Uterine smooth muscle cell (primary cell): ENCODE data around the gene TAF11L4. TPM values are rescaled to one million over a fixed set of nuclear protein-coding genes. Genes with fewer than 3 reads are reported as not detected.

ENCODE experiments used
- total RNA-seq: library from RNA; depleted of rRNA; stranded (reverse); fragments of >200 nt; gene quantifications from 2 replicates; pipeline ENCODE4 v1.2.3, GENCODE V29; 2014

TAF11L4 gene
- not detected in 2 replicates for total RNA-seq

GRCh38 chr5:17521501-17521900, at the start of gene TAF11L4:
Gene TAF11L4 (plus strand): TSS chr5:17521801.

GRCh38 chr5:17497931-17498330, 23.7 kb upstream of the TAF11L4 start, which contains the start of gene TAF11L2:
Gene TAF11L2 (plus strand): TSS chr5:17498231.

GRCh38 chr5:17518067-17518466, 3.5 kb upstream of the TAF11L4 start, which contains the start of gene TAF11L3:
Gene TAF11L3 (plus strand): TSS chr5:17518367.

GRCh38 chr5:17524935-17525334, 3.3 kb downstream of the TAF11L4 start, which contains the start of gene TAF11L5:
Gene TAF11L5 (plus strand): TSS chr5:17525235.

GRCh38 chr5:17528369-17528768, 6.8 kb downstream of the TAF11L4 start, which contains the start of gene TAF11L6:
Gene TAF11L6 (plus strand): TSS chr5:17528669.

Other genes starting within 250 kb of the TAF11L4 start
- not detected in 2 replicates for gene TAF11L2, start 23.6 kb upstream of the TAF11L4 start, total RNA-seq
- not detected in 2 replicates for gene TAF11L3, start 3.4 kb upstream of the TAF11L4 start, total RNA-seq
- not detected in 2 replicates for gene TAF11L5, start 3.4 kb downstream of the TAF11L4 start, total RNA-seq
- not detected in 2 replicates for gene TAF11L6, start 6.9 kb downstream of the TAF11L4 start, total RNA-seq
- gene TAF11L7, start 64.0 kb downstream of the TAF11L4 start, total RNA-seq = not detected in 2 replicates
- gene TAF11L8, start 69.2 kb downstream of the TAF11L4 start, total RNA-seq = not detected in 2 replicates
- not detected in 2 replicates for gene TAF11L9, start 72.6 kb downstream of the TAF11L4 start, total RNA-seq
- not detected in 2 replicates for gene TAF11L10, start 76.0 kb downstream of the TAF11L4 start, total RNA-seq
- not detected in 2 replicates for gene TAF11L11, start 82.4 kb downstream of the TAF11L4 start, total RNA-seq
- gene TAF11L12, start 88.6 kb downstream of the TAF11L4 start, total RNA-seq = not detected in 2 replicates
- not detected in 2 replicates for gene TAF11L13, start 110.3 kb downstream of the TAF11L4 start, total RNA-seq
- gene TAF11L14, start 112.7 kb downstream of the TAF11L4 start, total RNA-seq = not detected in 2 replicates